Stimulated activated CD8-positive, alpha-beta memory T cell treated with anti-CD3 and anti-CD28 coated beads, Interleukin-12 subunit alpha, Interleukin-12 subunit beta, amount 100 ng/mL, for 1 hour (primary cell): ENCODE data around the gene DRAXIN.

ENCODE experiments used
- DNase-seq: peaks from one replicate; pipeline ENCODE4 v3.0.0-alpha.2; 2020; ENCODE audit warnings: low read depth

DRAXIN gene

DNA sequence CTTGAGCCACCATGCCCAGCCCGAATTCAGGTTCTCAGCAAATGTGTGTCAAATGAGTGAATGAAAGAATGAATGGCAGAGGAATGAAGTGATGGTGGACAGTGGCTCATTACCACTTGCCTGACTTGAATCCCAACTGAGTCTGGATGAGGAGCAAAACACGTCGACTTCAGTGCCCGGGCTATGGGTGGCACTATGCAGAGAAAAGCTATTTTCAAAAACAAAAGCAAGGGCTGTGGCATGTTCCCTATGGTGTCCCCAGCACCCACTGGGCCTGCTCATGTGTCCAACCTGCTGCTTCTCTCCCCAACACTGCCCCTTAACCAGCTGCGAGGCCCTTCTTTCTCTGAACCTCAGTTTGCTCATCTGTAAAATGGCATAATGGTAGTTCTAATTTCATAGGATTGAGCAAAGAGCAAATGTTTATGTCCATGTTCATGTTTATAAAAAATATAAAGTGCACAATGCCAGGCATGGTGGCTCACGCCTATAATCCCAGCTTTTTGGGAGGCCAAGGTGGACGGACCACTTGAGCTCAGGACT lies 6.2 kb upstream of the DRAXIN start:
- no peak for DNase-seq

DNA sequence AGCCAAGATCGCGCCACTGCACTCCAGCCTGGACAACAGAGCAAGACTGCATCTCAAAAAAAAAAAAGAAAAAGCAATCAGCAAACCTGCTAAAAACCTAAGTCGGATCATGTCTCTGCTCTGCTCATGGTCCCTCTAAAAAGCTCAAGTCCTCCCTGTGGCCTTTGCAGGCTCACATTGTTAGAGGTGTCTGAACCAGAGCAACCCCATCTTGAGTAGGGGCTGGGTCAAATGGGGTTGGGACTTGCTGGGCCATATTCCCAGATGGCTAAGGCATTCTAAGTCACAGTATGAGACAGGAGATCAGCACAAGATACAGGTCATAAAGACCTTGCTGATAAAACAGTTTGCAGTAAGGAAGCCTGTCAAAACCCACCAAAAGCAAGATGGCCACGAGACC lies 3.0 kb upstream of the DRAXIN start:
- DNase-seq = no peak

DNA sequence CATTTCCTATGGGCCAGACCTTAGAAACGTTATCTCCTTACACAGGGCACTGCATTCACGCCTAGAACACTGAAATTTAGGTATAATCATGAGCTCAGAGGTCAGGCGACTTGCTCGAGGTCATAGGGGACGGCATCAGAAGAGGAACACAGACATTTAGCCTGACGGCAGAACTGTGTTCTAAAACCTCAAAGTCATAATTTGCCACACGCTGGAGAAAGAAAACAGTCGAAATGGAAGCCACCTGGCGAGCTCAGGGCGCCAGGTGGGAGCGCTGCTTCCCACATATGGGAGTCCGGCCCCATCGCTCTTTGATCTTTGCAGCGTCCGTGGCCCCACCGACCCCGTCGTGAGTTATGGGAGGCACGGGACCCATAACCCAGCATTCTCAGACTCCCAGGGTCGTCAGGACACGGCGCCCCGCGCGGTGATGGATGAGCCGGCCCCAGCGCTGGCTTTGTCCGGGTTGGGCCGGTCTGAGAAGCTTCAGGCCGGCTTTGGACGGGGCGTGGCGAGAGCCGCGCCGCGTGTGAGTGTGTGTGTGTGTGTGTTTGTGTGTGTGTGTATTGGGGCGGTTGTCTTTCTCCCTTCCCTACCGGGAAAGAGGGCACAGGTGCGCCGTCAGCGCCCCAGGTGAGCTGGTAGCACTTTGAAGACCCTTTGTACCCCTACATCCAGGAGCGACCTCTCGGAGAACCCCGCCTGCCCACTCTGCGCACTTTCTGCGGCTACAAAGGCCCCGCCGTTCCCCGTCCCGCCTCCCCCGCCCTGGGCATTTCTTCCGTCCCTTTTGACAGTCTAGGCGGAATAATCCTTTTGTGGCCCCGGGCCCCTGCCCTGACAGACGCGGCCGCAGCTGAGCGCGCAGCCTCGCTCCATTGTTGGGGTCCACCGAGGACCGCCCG lies 861 bp upstream of the DRAXIN start:
- no peak for DNase-seq

DNA sequence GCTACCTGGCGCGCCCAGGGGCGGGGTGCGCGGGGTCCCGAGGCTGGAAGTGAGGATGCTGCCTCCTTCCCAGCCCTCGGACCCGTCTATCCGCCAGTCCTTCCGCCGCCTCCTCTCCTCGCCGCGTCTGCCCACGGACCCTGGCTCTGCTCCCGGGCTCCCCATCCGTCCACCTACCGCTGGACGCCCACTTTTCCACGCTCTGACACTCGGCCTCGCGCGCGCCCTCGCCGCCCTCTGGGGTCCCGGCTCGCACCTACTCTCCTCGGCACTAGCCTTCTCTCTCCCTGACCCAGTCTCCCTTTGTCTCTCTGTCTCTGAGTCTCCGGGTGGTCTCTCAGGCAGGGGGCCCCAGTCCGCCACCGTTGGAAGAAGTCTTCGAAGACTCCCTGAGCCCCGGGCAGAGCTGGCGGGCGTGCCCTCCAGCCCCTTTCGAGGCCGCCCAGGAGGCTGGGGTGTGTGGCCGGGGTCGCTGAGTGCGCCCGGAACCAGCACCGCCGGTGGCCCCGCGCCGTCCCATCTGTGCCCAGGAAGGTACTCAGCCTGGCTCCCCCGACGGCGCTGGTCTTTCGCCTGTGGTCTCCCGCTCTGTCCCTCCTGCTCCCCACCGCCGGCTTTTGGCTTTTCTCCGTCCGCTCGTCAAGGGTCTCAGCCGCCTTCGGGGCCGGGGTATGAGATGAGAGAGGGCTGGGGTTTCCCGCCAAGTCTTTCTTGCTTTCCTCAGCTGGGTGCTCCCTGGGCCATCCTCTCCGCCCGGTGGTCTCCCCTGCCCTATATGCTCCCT lies 610 bp downstream of the DRAXIN start:
- DNase-seq = no peak

DNA sequence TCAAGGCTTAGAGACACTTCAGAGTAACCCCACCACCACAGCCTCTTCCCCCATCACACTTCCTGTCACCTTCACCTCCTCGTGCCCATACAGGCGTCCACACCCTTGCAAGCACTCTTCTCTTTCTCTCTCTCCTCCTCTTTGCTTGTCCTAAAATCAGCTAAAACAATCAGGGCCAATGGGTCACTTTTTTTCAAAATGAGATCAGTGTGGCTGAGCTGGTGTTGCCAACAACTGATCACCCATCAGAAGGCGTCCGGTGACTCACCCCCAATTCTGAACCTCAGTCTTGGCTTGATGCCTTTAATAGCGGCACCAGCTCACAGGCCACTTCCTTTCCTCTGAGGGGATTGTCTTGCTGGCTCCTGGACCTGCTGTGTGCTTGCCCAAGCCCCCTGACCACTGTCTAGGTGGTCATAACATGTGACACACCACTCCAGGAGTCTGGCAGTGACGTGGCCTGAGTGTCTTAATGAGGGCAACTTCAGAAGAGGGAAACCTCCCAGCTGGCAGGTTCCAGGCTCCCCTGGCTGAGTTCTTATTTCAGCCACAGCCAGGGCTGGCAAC lies 1.6 kb downstream of the DRAXIN start:
- DNase-seq = no peak

DNA sequence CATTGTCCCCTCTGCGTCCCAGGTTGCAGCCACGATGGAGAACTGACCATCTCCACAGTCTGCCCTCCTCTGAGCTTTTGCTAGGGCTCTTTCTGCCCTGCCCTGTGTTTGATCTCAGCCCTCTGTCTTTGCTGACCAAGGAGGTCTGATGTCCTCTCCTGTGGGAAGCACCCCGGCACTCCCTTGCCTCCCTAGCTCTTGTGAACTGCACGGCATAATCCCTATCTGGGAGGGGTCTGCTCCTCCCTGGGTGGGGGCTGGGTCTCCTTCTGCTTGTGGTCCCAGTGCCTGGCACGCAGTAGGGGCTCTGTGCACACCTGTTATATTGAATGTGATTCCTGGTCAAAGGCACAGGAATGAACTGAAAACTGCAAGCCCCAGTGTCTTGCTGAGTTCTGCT lies 2.4 kb downstream of the DRAXIN start:
- no peak for DNase-seq

DNA sequence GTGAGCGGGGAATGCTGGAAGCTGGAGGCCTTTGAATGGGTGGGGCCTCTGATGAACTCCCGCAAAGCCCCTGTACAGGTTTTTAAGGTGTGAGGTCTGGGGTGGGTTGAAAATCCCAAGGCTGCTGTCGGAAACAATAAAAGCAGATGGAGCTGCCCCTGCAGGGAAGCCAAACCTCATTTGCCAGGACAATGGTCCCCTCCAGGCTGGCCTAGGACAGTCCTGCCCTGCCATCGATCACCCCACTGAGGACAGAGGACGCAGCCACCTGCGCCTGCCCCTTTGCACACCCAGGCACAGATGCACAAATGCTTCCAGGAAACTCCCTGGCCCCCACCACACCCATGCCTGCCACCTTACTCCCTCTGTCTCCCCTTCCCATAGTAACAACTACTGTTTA lies 4.4 kb downstream of the DRAXIN start:
- no peak for DNase-seq

DNA sequence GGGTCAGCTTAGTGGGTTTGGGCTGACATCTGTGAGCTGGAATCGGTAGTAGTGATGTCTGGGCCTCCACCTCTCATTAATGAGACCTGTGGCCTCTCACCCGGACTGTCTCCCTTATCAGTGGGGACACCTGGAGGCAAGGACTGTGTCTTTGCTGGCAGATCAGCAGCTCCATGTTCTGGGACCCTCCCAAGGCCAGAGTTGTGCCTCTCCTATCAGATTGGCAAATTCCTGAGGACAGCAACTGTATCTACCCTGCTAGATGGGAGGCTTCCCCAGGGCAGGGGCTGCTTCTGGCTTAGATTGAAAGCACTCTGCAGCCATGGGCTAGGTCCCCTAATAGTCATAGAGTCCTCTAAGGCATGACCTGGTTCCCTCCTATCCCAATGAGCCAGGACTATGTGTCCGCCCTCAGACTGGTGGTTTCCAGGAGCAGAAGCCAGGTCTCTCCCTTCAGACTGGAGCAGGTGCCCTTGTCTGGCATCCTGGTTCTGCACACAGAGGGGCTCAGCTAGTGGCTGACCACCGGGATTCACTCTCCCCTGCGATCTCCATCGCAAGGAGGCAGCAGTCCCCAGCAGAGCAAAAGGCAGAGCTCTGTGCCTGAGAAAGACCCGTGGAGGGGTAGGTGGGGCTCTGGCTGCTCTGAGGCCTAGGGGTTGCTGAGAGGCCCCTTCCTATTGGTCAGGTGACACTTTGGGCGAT lies 5.8 kb downstream of the DRAXIN start:
- DNase-seq = no peak

DNA sequence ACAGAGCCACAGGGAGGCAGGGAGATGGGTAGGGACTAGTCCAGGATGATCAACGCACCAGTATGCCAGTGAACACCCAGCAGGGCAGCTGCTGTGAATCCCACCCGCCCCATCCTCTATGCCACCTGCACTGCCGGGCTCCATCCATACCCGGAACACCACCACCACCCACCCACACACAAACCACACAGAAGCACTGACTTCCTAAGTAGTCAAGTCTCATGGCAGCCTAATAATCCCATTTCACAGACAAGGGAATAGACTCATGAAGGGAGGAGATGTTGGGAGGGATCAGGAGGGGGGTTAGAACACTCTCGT lies 6.3 kb downstream of the DRAXIN start:
- DNase-seq = no peak

DNA sequence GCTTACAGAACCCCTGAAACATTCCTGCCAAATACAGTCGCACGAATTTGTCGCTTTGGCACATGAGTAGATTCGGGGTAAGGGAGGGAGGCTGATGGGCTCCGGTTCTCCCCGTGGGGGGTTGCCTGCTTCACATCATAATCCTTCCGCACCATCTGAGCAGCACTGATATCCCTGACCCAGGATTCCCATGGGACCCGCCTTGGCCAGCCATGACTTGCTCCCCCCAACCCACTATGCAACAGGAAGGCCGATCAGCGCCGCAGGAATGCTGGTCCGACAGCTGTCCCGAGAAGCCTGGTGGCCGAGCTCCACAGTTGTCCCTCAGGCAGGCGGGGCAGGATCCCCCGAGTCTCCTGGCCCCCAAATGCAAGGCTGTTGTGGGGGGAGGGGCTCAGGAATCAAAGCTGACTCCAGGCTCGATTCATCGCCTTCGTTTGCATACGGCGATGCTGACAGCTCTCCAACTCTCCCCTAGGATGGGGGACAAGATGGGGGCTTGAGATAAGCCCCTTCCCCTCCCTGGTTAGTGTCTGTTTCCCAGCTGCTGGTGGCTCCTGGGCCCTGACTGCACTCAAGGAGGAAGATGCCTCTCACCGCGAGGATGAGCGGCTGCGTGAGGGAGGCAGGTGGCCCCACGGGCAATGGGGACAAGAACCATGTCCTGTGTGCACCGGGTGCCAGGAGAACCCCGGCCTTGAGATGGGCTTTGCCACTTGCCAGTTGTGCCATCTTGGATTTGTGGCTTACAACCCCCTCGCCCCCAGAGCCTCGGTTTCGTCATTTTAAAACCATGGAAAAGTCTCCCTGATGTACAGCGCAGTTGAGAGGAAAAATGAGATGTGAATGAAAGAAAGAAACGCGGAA lies 9.3 kb downstream of the DRAXIN start:
- no peak for DNase-seq

DNA sequence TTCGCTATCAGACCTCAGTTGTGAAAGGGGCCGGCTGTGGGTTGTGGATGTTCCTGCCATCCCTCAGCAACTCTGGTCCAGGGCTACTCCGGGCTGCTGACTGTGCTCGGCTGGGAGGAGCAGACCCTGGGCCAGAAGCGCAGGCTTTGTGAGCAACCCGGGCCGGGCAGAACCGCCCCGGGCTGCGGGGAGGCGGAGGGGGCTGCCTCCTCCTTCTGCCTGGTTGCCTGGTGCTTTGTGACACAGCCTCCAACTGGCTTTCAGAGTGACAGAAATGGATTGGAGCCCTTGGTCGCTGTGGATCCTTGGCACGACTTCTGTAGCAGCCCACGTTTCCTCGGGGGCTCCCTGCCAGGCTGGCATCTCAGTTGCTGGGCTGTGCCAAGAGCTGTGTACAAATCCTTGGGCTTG lies 10.0 kb downstream of the DRAXIN start:
- no peak for DNase-seq

DNA sequence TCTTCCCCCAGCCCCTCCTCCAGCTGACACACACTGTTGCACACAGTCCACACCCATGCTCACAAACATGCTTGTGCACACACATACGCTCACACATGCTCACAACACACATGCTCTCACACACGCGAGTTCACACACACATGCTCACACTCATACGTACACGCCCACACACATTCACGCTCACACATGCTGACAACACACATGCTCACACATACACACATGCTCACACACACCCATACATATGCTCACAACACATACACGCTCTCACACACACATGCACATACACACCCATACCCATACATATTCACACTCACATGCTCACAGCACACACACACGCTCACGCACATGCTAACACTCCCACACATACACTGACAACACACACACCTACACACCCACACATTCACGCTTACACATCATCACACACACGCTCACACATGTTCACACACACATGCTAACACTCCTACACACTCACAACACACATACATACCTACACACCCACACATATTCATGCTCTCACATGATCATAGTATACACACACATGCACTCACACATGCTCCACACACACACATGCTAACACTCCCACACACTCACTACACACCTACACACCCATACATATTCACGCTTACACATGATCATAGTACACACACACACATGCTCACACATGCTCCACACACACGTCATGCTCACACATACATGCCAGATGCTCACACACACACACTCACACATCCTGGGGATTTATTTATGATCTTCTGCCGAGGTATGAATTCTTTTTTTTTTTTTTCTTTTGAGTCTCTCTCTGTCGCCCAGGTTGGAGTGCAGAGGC lies 10.7 kb downstream of the DRAXIN start:
- DNase-seq = no peak

DNA sequence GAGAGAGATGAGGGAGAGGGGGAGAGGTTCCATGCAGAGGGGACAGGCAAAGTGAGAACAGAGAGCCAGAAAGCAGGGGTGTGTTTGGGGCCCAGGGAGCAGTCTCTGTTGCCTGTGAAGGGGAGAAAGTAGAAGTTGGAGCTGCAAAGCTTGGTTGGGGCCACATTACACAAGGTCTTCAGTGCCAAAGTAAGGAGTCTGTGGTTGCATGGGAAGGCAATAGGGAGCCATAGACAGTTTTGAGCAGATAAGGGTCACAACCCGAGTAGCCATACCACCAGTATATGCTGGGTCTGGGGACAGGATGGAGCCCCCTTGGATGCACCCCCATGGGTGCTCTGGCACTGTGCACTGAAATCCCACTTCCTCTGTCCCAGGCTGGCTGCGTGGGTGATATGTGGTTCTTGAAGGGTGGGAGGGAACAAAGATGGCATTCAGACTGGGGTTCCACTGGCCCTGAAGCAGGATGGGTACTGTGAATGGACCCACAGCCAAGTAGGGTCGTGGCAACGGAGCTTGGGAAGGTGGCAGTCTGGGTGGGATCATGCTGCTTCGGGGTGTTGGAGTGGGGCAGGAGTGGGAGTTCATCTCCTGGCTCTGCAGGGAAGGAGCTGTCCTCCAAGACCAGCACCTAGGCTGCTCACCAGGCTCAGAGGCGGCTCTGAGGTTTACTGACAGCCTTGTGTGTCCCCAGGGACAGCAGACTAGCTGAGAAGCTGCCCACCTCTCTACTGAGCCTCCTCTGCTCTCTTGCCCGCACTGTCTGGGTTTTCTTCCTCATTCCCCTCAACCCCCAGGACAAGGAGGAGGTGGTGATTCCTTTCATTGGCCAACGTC lies 12.1 kb downstream of the DRAXIN start:
- DNase-seq = no peak

DNA sequence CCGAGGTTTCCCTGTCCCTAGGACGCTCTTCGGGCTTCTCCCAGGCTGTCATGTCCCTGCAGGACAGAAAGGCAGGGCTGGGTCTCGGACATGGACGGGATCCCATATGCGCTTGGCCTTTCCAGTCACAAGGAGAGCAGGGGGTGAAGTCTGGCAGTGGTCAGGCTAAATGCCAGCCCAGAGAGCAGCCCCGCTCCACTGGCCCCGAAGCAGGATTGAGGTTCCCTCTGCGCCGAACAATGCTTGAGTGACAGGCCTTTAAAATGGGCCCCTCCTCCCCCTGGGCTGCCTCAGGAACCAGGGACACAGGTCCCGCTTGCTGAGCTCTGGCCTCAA lies 12.7 kb downstream of the DRAXIN start:
- no peak for DNase-seq

DNA sequence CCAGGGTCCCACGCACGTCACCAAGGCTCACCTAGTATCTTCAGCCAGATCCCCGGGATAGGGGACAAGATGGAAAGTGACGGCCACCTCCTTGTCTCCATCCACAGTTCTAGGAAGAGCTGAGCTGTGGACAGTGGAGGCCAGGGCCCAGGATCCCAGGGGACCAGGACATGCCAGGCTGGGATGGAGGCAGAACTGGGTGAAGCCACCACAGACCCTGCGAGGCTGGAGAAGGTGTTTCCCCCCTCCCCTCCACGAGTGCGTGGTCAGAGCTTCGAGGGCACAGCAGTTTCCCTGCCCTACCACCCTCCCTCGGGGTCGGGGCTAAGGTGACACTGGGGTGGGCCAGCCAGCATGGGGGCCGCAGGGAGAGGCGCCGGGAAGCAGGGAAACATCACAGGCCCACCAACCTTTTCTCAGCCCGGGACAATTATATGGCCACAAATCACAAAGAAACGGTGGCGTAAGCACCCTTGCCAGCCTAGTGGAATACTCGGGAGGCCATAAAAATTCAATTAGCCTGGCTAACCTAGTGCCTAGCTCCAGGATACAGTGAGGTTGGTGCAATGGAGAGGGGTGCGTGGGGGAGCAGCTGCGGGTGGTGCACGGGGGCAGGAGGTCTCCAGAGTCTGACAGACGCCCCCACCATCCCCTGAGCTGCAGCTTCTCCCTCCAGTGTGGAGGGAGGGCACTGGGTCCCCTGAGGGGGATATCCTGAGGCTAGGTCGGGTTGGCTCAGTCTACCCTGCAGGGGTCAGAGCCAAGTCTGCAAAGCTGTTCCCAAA lies 13.4 kb downstream of the DRAXIN start:
- DNase-seq = no peak

DNA sequence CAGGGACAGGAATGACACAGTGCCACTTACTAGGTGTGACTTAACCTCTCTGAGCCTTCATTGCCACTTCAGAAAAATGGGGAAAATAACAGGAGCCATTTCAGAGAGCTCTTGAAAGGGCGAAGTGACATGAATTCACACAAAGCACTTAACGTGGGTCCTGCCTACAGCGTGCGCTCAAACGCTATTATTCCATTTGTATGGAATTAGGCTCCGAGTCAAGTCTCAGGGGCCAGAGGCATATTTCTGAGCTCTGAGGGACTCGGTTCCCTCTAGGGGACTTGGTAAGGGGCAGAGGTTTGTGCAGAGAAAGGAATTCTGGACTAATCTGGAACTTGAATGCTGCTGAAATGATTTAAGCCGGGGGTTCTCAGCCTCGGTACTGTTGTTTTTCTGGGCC lies 14.1 kb downstream of the DRAXIN start:
- no peak for DNase-seq

DNA sequence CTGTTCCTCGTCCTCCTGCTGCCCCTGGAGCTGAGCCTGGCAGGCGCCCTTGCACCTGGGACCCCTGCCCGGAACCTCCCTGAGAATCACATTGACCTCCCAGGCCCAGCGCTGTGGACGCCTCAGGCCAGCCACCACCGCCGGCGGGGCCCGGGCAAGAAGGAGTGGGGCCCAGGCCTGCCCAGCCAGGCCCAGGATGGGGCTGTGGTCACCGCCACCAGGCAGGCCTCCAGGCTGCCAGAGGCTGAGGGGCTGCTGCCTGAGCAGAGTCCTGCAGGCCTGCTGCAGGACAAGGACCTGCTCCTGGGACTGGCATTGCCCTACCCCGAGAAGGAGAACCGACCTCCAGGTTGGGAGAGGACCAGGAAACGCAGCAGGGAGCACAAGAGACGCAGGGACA lies 14.8 kb downstream of the DRAXIN start:
- no peak for DNase-seq

DNA sequence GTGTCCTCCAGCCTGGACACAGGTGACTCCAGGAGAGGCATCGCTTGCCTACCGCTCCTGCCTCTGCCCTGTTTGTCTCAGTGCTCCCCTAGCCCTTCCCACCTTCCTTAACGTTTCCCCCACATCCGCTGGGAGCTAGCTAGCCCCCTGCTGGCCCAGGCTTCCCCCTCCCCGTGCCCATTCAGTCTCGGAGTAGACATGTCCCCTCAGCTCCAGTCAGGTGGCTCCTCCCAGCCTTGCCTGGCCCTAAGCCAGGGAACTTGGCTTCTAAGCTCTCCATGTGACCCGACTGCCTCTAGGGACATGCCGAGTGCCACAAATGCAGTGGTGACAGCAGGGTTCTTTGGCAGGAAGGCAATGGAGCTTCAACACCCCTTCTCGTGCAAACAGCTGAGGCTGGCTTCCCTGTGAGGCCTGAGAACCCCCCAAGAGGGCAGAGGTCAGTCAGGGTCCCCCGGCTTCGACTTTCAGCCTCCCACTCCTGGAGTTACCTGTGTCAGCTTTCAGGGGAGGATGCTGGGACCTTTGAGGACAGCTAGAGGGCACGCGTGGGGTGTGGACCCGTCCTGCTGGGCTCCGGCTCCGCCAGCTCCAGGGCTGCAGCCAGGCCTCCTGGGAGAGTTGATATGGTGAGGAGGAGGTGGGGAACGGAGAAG lies 16.2 kb downstream of the DRAXIN start:
- no peak for DNase-seq
